GM21367 (cell line): Measurements from ENCODE around the gene KCNK15.
"Not testable (repeated sequence)": the region's sequence is repeated elsewhere in the genome, so short reads cannot be mapped to it uniquely, and the experiment has no call there.

Source experiments
- ATAC-seq: cut with Tn5 transposase; IDR thresholded peaks from one replicate; pipeline ENCODE4 v1.9.1; 2021; ENCODE audit not compliant: unreplicated experiment

The KCNK15 gene

DNA sequence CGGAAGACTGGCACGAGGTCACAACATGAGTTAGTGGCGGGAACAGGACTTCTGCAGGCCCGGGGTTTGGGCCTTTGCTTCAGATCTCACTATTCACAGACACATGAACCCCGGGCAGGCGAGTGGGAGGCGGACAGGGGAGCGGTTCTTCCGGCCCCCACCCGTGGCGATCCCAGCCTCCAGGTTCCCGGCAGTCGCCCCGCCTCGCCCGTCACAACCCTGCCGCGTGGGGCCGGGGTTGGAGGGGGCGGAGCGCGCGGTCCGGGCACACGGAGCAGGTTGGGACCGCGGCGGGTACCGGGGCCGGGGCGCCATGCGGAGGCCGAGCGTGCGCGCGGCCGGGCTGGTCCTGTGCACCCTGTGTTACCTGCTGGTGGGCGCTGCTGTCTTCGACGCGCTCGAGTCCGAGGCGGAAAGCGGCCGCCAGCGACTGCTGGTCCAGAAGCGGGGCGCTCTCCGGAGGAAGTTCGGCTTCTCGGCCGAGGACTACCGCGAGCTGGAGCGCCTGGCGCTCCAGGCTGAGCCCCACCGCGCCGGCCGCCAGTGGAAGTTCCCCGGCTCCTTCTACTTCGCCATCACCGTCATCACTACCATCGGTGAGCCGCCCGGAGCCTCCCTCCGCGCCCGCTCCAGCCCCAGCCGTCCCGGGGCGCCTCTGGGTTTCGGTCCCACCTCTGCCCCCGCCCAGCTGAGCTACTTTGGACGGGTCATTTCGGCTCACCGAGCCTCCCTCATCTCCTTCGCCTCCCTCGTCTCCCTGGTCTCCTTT lies at the start of gene KCNK15:
Gene KCNK15, plus strand, starts transcription at position 268 of the 769 bp plus-strand sequence. Its CDS starts 46 bp downstream, at position 314.
- no peak for ATAC-seq

DNA sequence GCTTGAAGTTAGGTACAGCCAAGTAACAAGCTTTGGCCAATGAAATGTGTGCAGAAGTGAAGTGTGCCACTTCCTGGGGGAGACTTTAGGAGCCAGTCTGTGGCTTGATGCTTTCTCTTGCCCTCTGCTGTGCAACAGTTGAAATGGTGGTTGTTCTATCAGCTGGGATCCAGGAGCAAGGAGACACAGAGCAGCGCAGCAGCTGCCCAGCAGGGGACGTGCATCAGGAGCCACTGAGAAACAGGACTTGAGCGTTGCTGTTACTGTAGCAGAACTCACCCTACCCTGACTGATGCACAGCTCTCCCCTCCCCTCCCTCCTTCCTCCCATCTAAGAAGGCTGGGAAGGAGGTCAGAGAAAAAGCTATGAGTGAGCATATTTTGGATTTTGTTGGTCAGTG lies 49.4 kb upstream of the KCNK15 start:
- no peak for ATAC-seq

- ATAC-seq: not testable (repeated sequence)
Observed at GRCh38 chr20:44697041-44697440, 48.6 kb upstream of the KCNK15 start.

DNA sequence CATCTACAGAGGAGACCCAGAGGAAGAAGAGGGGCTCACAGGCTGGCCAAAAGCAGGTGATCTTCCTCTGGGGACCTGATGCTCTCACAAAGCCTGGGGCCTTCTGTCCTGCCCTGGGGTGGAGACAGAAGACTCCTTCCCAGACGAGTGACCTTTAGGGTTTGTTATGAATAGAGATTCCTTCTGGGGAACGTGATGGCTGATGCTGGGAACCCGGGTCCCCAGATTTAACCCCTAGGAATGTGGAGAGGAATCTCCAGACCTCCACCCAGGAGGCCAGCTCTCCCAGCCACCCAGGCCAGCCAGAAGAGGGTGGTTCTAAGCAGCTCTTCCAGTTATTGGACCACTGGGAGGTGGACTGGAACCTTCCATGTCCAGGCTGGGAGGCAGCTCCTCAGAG lies 47.3 kb upstream of the KCNK15 start:
- ATAC-seq: no peak

DNA sequence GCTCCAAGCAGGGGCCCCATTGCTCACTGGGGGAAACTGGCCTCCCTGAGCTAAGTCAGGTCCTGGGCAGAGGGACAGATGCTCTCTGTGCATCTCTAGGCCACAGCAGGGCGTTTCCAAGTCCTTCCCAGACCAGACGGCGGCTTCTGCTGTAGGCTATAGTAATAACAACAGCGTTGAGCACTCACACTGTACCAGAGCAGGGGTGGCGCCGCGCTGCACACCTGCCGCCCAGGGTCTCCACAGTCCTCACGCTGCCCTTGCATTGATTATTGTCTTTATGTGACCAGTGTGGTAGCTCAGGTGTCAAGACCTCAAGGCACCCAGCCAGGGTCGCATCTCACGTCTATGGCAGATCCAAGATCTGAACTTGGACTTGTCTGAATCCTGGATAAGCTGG lies 45.4 kb upstream of the KCNK15 start:
- no peak for ATAC-seq

DNA sequence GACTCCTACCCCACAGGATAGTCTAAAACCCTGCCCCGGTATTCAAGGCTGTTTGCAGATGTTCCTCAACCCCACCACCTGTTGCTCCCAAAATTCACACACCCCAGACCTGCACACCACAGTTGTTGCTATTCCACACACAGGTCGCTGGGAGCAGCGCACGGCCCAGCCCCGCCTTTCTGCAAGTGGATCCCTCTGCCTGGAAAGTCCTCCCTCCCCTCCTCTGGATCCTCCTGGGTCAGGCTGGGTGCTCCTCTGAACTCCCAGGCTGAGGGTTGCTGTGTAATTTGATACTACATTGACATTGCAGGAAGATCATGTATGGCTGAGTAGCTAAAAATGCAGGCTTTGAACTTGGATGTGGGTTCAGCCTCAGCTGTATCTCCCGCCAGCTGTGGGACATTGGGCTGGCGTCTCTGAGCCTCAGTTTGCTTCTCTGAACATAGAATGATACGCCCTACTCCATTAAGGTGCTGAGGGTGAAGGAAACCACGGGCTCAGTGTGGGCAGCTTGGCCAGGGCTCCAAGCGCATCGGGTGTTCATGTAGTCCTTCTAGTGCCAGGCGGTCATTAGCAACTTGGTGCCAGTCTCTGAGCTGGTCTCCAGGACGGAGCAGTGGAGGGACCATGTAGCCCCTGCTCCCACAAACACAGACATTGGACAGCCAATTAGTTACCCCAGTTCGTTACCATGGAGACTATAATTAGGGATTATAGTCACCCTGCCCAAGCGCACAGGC lies 44.4 kb upstream of the KCNK15 start:
- ATAC-seq: no peak

- no peak for ATAC-seq
Observed at GRCh38 chr20:44701858-44702256, 43.8 kb upstream of the KCNK15 start.

DNA sequence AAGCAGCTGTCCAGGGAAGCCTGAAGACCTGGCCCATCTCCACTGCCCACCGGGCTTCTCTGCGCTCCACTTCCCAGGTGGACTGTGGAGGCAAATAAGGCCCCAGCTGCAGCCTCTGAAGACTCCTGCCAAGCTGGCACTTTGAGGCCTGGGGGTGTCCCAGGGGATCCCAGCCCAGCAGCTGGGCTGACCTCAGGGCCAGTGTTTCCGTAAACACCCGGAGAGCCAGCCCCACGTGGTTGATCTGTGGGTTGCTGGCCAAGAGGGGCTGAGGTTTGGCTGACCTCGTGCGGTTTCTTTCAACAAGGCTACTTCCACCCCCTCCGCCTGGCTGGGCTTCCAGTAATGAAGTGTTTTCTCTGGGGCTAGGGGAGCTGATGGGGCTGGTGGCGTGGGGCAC lies 42.9 kb upstream of the KCNK15 start:
- no peak for ATAC-seq

GRCh38 chr20:44703183-44703925 lies 42.3 kb upstream of the KCNK15 start:
- no peak for ATAC-seq

DNA sequence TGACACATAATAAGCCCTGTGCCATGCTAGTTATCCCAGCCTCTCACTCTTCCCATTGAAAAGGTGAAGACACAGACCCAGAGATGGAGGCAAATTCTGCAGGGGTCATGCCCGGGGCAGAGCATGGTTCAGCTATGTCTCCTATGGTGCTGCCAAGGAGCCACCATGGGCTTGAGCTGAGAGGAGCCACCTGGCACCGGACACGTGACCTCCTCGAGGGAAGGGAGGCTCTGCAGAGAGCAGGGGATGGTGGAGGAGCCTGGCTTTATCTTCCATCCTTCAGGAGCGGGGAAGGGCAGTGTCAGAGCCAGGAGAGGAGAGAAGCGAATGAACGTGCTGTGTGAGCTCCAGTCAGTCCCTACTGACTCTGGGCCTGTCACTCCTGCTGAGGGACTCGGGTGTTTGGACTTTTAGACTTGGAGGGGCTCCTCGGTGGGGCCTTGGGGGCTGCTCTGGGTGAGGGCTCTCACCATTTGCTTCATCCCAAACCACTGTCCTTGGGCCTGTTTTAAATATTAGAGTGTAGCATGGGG lies 41.6 kb upstream of the KCNK15 start:
- ATAC-seq: no peak

- no peak for ATAC-seq
Observed at GRCh38 chr20:44704551-44704971, 41.1 kb upstream of the KCNK15 start.

GRCh38 chr20:44705364-44706094 lies 40.1 kb upstream of the KCNK15 start:
- no peak for ATAC-seq

- ATAC-seq: no peak
Observed at GRCh38 chr20:44706301-44707017, 39.2 kb upstream of the KCNK15 start.

DNA sequence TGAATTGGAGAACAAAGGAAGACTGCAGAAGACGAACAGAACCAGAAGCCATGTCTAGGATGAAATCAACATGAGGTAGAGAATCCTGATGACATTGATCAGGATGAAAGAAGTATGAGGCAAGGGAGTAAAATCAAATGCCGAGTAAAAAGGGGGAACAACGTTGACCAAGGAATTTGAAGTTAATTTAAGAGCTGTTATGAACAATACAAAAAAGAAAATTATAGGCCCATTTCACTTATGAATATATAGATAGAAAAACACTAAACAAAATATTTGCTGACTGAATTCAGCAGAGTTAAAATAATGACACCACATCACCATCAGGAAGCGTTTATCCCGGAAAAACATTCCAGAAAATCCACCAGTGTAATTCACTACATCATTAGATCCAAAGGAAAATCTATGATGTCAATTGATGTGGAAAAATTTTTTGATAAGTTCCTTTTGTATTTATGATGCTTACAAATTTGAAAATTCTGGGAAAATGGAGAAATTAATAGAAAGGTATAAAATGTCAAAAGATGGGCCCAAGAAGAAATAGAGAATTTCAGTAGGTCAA lies 38.6 kb upstream of the KCNK15 start:
- no peak for ATAC-seq

DNA sequence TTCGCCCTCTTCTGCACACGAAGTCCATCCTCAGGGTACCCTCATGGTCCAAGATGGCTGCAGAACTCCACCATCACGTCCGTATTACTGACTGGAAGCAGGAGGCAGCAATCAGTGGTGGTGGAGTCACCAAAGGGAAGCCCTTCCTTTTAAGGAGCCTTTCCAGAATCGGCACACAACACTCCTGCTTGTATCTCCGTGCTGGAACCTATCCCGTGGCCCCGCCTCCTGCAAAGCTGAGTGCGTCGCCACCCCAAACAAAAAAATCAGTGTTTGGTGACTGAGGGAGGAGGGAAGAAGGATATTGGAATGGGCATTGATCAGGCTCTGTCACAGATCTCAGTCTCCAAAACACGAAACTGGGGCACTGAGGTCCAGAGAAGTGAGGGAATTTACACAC lies 36.3 kb upstream of the KCNK15 start:
- no peak for ATAC-seq

GRCh38 chr20:44709797-44710196 lies 35.9 kb upstream of the KCNK15 start:
- ATAC-seq: no peak

DNA sequence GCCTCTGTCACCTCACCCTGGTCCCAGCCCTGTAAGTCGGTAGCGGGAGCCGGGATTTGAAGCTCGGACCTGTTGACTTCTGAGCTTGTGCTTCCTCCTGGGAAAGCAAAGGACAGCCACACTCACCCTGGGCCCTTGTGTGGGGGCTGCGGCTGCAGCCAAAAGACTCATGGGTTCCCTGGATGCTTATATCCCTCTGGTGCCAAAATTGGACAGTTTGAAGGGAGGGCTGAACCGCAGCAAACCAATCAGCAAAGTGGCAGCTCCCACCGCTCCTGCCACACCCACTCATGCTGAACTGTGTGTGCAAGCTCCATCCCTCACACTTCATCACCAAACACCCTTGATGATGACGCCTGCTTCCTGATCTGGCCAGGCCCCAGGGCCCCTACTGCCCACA lies 34.4 kb upstream of the KCNK15 start:
- ATAC-seq: no peak

GRCh38 chr20:44714102-44714700 lies 31.5 kb upstream of the KCNK15 start:
- ATAC-seq: no peak

DNA sequence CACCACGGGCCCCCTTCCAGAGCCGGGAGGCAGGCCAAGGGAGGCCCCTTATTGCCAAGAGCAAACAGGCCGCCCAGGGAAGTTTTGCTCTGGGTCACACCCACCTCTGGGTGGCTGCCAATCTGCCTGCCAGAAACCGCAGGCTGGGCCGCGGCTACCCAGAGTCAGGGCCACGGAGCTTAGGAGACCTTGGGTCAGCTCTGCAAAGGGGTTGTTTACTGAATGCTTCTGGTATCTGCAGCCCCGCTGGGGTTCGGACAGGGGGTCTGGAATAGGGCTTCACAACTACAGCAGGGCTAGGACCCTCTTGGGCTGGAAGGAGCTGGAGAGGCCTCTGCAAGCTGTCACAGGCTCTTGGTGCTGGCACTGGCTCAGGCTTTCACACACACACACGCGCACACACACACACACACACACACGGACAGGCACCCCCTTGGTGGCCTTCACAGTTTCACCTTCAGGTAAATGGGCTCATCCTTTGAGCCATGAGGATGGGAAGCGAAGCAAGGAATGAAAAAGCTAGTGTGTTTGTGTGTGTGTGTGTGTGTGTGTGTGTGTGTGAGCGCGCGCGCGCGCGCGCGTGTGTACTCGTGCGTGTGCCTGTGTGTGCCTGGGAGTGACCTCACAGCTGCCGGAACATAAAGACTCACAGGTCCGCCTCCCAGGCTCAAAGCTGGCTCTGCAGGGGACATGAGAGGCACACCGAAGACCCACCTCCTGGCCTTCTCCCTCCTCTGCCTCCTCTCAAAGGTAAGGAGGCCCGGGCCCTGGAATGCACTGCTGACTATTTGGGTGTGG lies 30.8 kb upstream of the KCNK15 start, which contains the start of gene CCN5:
Gene CCN5, plus strand, starts transcription at position 669 of the 798 bp plus-strand sequence. Its CDS starts 22 bp downstream, at position 691.
- no peak for ATAC-seq
